Measurements from ENCODE around the gene CNGB1. TPM values are rescaled to one million over a fixed set of nuclear protein-coding genes. Genes with fewer than 3 reads are reported as not detected.
"Not testable (repeated sequence)": the region's sequence is repeated elsewhere in the genome, so short reads cannot be mapped to it uniquely, and the experiment has no call there.

The CNGB1 gene
- total and polyA plus RNA-seq, 2 experiments from 2014 or later, result not detected

GRCh38 chr16:58012481-58012880 lies 41.6 kb upstream of the CNGB1 start:
- no peaks in the 10 kb centered on the region for H3K9me3 ChIP-seq (ENCODE audit: low read depth)
- H3K27me3 ChIP-seq, result no peaks in the 10 kb centered on the region
- H3K4me3 ChIP-seq, result no peak overlapping the region
- no peak for TF ChIP-seq CTCF (IDR thresholded peaks at IDR 0.05; ENCODE audit: low read depth, low read length)
- H3K4me1 ChIP-seq (ENCODE audit: low read depth), result peaks cover 36% of the 10 kb centered on the region
- no peaks in the 10 kb centered on the region for H3K36me3 ChIP-seq
- peak overlapping the region; percentile 28 for H3K27ac ChIP-seq
- peak in 1 of 2 donors; percentile 55 for DNase-seq (ENCODE audit: low read depth in 1 of 2, low spot score in 1 of 2)

GRCh38 chr16:58011652-58012051 lies 40.7 kb upstream of the CNGB1 start:
- Histone ChIP-seq H3K4me3 (no peak overlapping the region), H3K27ac (peak overlapping the region; percentile 28), H3K27me3 (no peaks in the 10 kb centered on the region), H3K36me3 (no peaks in the 10 kb centered on the region), H3K9me3 (ENCODE audit: low read depth) (no peaks in the 10 kb centered on the region), H3K4me1 (ENCODE audit: low read depth) (peaks cover 36% of the 10 kb centered on the region)
- peak in 1 of 2 donors; percentile 72 for DNase-seq (ENCODE audit: low read depth in 1 of 2, low spot score in 1 of 2)
- no peak for TF ChIP-seq CTCF (IDR thresholded peaks at IDR 0.05; ENCODE audit: low read depth, low read length)

- H3K27me3 ChIP-seq, result no peaks in the 10 kb centered on the region
- TF ChIP-seq CTCF (IDR thresholded peaks at IDR 0.05; ENCODE audit: low read depth, low read length), result no peak
- peak overlapping the region; percentile 86 for H3K27ac ChIP-seq
- no peak overlapping the region for H3K4me3 ChIP-seq
- no peaks in the 10 kb centered on the region for H3K36me3 ChIP-seq
- H3K9me3 ChIP-seq (ENCODE audit: low read depth), result no peaks in the 10 kb centered on the region
- H3K4me1 ChIP-seq (ENCODE audit: low read depth), result peaks cover 36% of the 10 kb centered on the region
- no peak for DNase-seq (ENCODE audit: low read depth in 1 of 2, low spot score in 1 of 2)
Observed at GRCh38 chr16:58010886-58011285, 40.0 kb upstream of the CNGB1 start.

GRCh38 chr16:58009856-58010416 lies 39.0 kb upstream of the CNGB1 start:
- peak overlapping the region; percentile 86 for H3K27ac ChIP-seq
- no peaks in the 10 kb centered on the region for H3K27me3 ChIP-seq
- DNase-seq (ENCODE audit: low read depth in 1 of 2, low spot score in 1 of 2), result peak in 1 of 2 donors; percentile 36
- no peak overlapping the region for H3K4me3 ChIP-seq
- H3K36me3 ChIP-seq, result peaks cover under 1% of the 10 kb centered on the region
- H3K4me1 ChIP-seq (ENCODE audit: low read depth), result peaks cover 36% of the 10 kb centered on the region
- no peaks in the 10 kb centered on the region for H3K9me3 ChIP-seq (ENCODE audit: low read depth)
- no peak for TF ChIP-seq CTCF (IDR thresholded peaks at IDR 0.05; ENCODE audit: low read depth, low read length)

- not testable (repeated sequence) for H3K4me1 ChIP-seq (ENCODE audit: low read depth); H3K4me3 ChIP-seq; H3K27me3 ChIP-seq; H3K36me3 ChIP-seq; H3K9me3 ChIP-seq (ENCODE audit: low read depth); H3K27ac ChIP-seq
- peak in 1 of 2 donors; percentile 27 for DNase-seq (ENCODE audit: low read depth in 1 of 2, low spot score in 1 of 2)
Observed at GRCh38 chr16:58004736-58005135, 33.8 kb upstream of the CNGB1 start.

- no peak for TF ChIP-seq CTCF (IDR thresholded peaks at IDR 0.05; ENCODE audit: low read depth, low read length)
- no peak overlapping the region for H3K4me3 ChIP-seq
Observed at GRCh38 chr16:58002936-58003335, 32.0 kb upstream of the CNGB1 start.

More at GRCh38 chr16:58002936-58003335, 32.0 kb upstream of the CNGB1 start:
- no peaks in the 10 kb centered on the region for H3K9me3 ChIP-seq (ENCODE audit: low read depth)
- H3K27ac ChIP-seq, result no peak overlapping the region
- H3K4me1 ChIP-seq (ENCODE audit: low read depth), result peaks cover 16% of the 10 kb centered on the region
- no peak for DNase-seq (ENCODE audit: low read depth in 1 of 2, low spot score in 1 of 2)
- H3K36me3 ChIP-seq, result peaks cover 3% of the 10 kb centered on the region
- no peaks in the 10 kb centered on the region for H3K27me3 ChIP-seq
